DND-41 (cell line): ENCODE data around the gene IFNA4.

Source experiments
- ATAC-seq: fragments of 200-7000 bp; cut with Tn5 transposase; 3 replicates; pipeline ENCODE4 v1.9.1; 2021; ENCODE audit warnings: low read depth; ENCODE audit not compliant: insufficient read depth
- DNase-seq: peaks from one replicate; pipeline ENCODE4 v3.0.0-alpha.2; 2020
- H2AFZ ChIP-seq: 2 replicates; pipeline ENCODE4 v1.6.0; 2012; ENCODE audit warnings: low read depth, low read length
- H3K27ac ChIP-seq: 2 replicates; pipeline ENCODE4 v1.5.1; 2012; ENCODE audit warnings: low read length, inconsistent platforms
- H3K27me3 ChIP-seq: fragments of 200-600 bp; sonication (generic); 2 replicates; pipeline ENCODE4 v1.6.0; 2012; ENCODE audit warnings: low read length, mild to moderate bottlenecking, inconsistent platforms; ENCODE audit not compliant: insufficient read depth, poor library complexity
- H3K36me3 ChIP-seq: 2 replicates; pipeline ENCODE4 v1.5.1; 2012; ENCODE audit warnings: low read length, inconsistent platforms; ENCODE audit not compliant: insufficient read depth
- H3K4me1 ChIP-seq: 2 replicates; pipeline ENCODE4 v1.5.1; 2012; ENCODE audit warnings: mild to moderate bottlenecking, low read length; ENCODE audit not compliant: insufficient read depth
- H3K4me2 ChIP-seq: 2 replicates; pipeline ENCODE4 v1.6.0; 2012; ENCODE audit warnings: mild to moderate bottlenecking, moderate library complexity, low read length, inconsistent platforms; ENCODE audit not compliant: insufficient read depth
- H3K4me3 ChIP-seq, 2 experiments: fragments of 200-600 bp in 1 of 2; shearing (Covaris generic) in 1 of 2; 2 replicates each; pipeline ENCODE4 v1.5.1; 2012 to 2016; ENCODE audit warnings: inconsistent platforms in 2 of 2, low read length in 2 of 2, mild to moderate bottlenecking in 2 of 2, low read depth in 1 of 2, moderate library complexity in 1 of 2
- H3K79me2 ChIP-seq: 2 replicates; pipeline ENCODE4 v1.6.0; 2012; ENCODE audit warnings: low read length, inconsistent platforms; ENCODE audit not compliant: insufficient read depth
- H3K9ac ChIP-seq: 2 replicates; pipeline ENCODE4 v1.6.0; 2012; ENCODE audit warnings: low read depth, mild to moderate bottlenecking, inconsistent platforms, low read length, moderate library complexity
- H3K9me3 ChIP-seq: 2 replicates; pipeline ENCODE4 v1.5.1; 2012; ENCODE audit warnings: low read length, moderate library complexity, mild to moderate bottlenecking, inconsistent platforms; ENCODE audit not compliant: insufficient read depth, severe bottlenecking
- H4K20me1 ChIP-seq: 2 replicates; pipeline ENCODE4 v1.6.0; 2012; ENCODE audit warnings: low read length; ENCODE audit not compliant: insufficient read depth
- CTCF ChIP-seq: IDR thresholded peaks from 2 replicates; pipeline ENCODE4 v1.5.1; 2012; ENCODE audit warnings: borderline replicate concordance, low read length, moderate library complexity, mild to moderate bottlenecking; ENCODE audit not compliant: poor library complexity, severe bottlenecking; ENCODE audit errors: extremely low read depth
- EZH2 ChIP-seq: IDR thresholded peaks from 3 replicates; pipeline ENCODE4 v1.6.1; 2012; ENCODE audit warnings: borderline replicate concordance, low read depth, mild to moderate bottlenecking, moderate library complexity, low read length, inconsistent platforms; ENCODE audit not compliant: severe bottlenecking

Gene IFNA4

GRCh38 chr9:21160178-21160577 lies 27.2 kb downstream of the IFNA4 start:
- DNase-seq = peak; percentile 64
- TF ChIP-seq EZH2 (no peak), CTCF (no peak)
- no peak overlapping the region for H3K9ac ChIP-seq
- H3K36me3 ChIP-seq = no peaks in the 10 kb centered on the region
- H3K9me3 ChIP-seq = no peaks in the 10 kb centered on the region
- no peaks in the 10 kb centered on the region for H3K79me2 ChIP-seq
- H3K27me3 ChIP-seq = no peaks in the 10 kb centered on the region
- H3K4me3 ChIP-seq = no peak overlapping the region; a peak in 1 of 4 replicates
- peaks cover 16% of the 10 kb centered on the region for H3K4me1 ChIP-seq
- peak overlapping the region; percentile 50; the same call in 1 of the 2 replicates for H3K4me2 ChIP-seq
- ATAC-seq = peak; percentile 98
- H4K20me1 ChIP-seq = no peaks in the 10 kb centered on the region
- H3K27ac ChIP-seq = peak overlapping the region; percentile 18; the same call in 1 of the 2 replicates
- H2AFZ ChIP-seq = no peak overlapping the region

- Histone ChIP-seq H3K9ac (no peak overlapping the region), H2AFZ (no peak overlapping the region), H4K20me1 (no peaks in the 10 kb centered on the region), H3K4me1 (peaks cover 12% of the 10 kb centered on the region), H3K9me3 (no peaks in the 10 kb centered on the region), H3K79me2 (no peaks in the 10 kb centered on the region), H3K27ac (no peak overlapping the region), H3K4me3 (no peak overlapping the region), H3K36me3 (no peaks in the 10 kb centered on the region), H3K4me2 (no peak overlapping the region), H3K27me3 (no peaks in the 10 kb centered on the region)
- ATAC-seq (no peak), DNase-seq (no peak)
- TF ChIP-seq CTCF = no peak
- TF ChIP-seq EZH2 = no peak
Measured at GRCh38 chr9:21155501-21155900, 31.9 kb downstream of the IFNA4 start.

GRCh38 chr9:21154018-21154608 lies 33.3 kb downstream of the IFNA4 start:
- TF ChIP-seq CTCF (peak; percentile 68), EZH2 (no peak)
- ATAC-seq (peak; percentile 92), DNase-seq (peak; percentile 33)
- Histone ChIP-seq H3K27ac (0 out of 2 replicates have a peak overlapping the region, but pooled peaks have one; percentile 37), H3K36me3 (no peaks in the 10 kb centered on the region), H3K4me1 (peaks cover 5% of the 10 kb centered on the region), H3K9me3 (no peaks in the 10 kb centered on the region), H4K20me1 (no peaks in the 10 kb centered on the region), H3K27me3 (no peaks in the 10 kb centered on the region), H3K79me2 (no peaks in the 10 kb centered on the region), H3K9ac (no peak overlapping the region), H3K4me2 (peak overlapping the region; percentile 33; the same call in 1 of the 2 replicates), H2AFZ (peak overlapping the region; percentile 62), H3K4me3 (no peak overlapping the region)
